Suprapubic skin (tissue), 4 donors: ENCODE measurements around the gene HNF1A.

Experiments used
- EP300 ChIP-seq: sonication (generic); formaldehyde crosslinking; IDR thresholded peaks from one replicate; pipeline ENCODE4 v1.6.1; 2017; ENCODE audit warnings: antibody characterized with exemption
- POLR2A ChIP-seq, 2 donors: fragments of 450-650 bp; IDR thresholded peaks; one replicate each; pipeline ENCODE4 v1.6.1; 2017; ENCODE audit warnings: antibody characterized with exemption in 2 of 2, mild to moderate bottlenecking in 2 of 2, moderate library complexity in 2 of 2
- POLR2AphosphoS5 ChIP-seq, 3 donors: sonication (generic); formaldehyde crosslinking; IDR thresholded peaks; one replicate each; pipeline ENCODE4 v1.6.1; 2017; ENCODE audit warnings: antibody characterized with exemption in 3 of 3
- TF ChIP-seq, protein P1 (sequence below), 2 donors: fragments of 200-600 bp in 1 of 2; fragments of 450-650 bp in 1 of 2; sonication (generic) in 1 of 2; IDR thresholded peaks; one replicate each; pipeline ENCODE4 v1.5.1; 2016 to 2019; ENCODE audit warnings: antibody characterized with exemption in 2 of 2, mild to moderate bottlenecking in 1 of 2, moderate library complexity in 1 of 2

DNA sequence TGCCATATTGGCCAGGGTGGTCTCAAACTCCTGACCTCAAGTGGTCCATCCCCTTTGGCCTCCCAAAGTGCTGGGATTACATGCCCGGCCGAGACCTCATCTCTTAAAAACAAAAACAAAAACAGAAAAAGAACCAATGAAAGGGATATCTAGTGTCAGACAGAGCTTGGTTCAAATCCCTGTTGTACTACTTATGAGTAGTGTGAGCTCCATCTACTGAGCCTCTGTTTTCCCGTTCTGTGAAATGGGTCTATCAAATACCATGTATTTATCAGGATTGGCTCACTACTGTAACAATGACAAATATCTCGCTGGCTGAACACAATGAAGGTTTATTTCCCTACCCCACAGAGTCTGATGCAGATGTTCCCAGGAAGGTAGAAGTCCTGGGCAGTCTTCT, 36.9 kb upstream of the HNF1A start:
- TF ChIP-seq, protein P1, sequence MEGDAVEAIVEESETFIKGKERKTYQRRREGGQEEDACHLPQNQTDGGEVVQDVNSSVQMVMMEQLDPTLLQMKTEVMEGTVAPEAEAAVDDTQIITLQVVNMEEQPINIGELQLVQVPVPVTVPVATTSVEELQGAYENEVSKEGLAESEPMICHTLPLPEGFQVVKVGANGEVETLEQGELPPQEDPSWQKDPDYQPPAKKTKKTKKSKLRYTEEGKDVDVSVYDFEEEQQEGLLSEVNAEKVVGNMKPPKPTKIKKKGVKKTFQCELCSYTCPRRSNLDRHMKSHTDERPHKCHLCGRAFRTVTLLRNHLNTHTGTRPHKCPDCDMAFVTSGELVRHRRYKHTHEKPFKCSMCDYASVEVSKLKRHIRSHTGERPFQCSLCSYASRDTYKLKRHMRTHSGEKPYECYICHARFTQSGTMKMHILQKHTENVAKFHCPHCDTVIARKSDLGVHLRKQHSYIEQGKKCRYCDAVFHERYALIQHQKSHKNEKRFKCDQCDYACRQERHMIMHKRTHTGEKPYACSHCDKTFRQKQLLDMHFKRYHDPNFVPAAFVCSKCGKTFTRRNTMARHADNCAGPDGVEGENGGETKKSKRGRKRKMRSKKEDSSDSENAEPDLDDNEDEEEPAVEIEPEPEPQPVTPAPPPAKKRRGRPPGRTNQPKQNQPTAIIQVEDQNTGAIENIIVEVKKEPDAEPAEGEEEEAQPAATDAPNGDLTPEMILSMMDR (IDR thresholded peaks at IDR 0.05), result no peak
- no peak for TF ChIP-seq EP300
- TF ChIP-seq POLR2A (IDR thresholded peaks at IDR 0.05), result no peak
- no peak for TF ChIP-seq POLR2AphosphoS5 (IDR thresholded peaks at IDR 0.05)
